ENCODE data around the gene NDUFS8.

NDUFS8 gene

GRCh38 chr11:68038226-68038717, 7.8 kb downstream of the NDUFS8 start:
- DNase-seq = no peak

- DNase-seq = peak; percentile 15 to 61 (median 38)
Measured at GRCh38 chr11:68038718-68039525, 8.4 kb downstream of the NDUFS8 start, which contains the start of gene TCIRG1. TCIRG1 (plus strand) TSS chr11:68039025; CDS start chr11:68041272, 2,247 bp downstream.

- peak in 1 of 6 experiments; percentile 27 for DNase-seq
Measured at GRCh38 chr11:68039526-68040086, 9.1 kb downstream of the NDUFS8 start.

GRCh38 chr11:68040101-68040956, 9.8 kb downstream of the NDUFS8 start:
- peak in 5 of 6 experiments; percentile 17 to 72 (median 48) for DNase-seq

GRCh38 chr11:68040957-68041591, 10.6 kb downstream of the NDUFS8 start:
- no peak for DNase-seq

- no peak for DNase-seq
Measured at GRCh38 chr11:68041617-68042218, 11.2 kb downstream of the NDUFS8 start.

GRCh38 chr11:68042219-68043028, 11.9 kb downstream of the NDUFS8 start:
- DNase-seq = no peak

- no peak for DNase-seq
Measured at GRCh38 chr11:68043029-68043348, 12.5 kb downstream of the NDUFS8 start.

- DNase-seq = no peak
Measured at GRCh38 chr11:68043349-68044144, 13.1 kb downstream of the NDUFS8 start.

GRCh38 chr11:68044145-68044813, 13.8 kb downstream of the NDUFS8 start:
- DNase-seq = no peak

- no peak for DNase-seq
Measured at GRCh38 chr11:68044898-68045351, 14.4 kb downstream of the NDUFS8 start.

GRCh38 chr11:68047437-68048290, 17.2 kb downstream of the NDUFS8 start:
- no peak for DNase-seq

GRCh38 chr11:68048681-68049508, 18.4 kb downstream of the NDUFS8 start:
- no peak for DNase-seq

- no peak for DNase-seq
Measured at GRCh38 chr11:68049509-68050370, 19.3 kb downstream of the NDUFS8 start.

- DNase-seq = no peak
Measured at GRCh38 chr11:68050371-68050841, 19.9 kb downstream of the NDUFS8 start.

GRCh38 chr11:68051191-68052136, 21.0 kb downstream of the NDUFS8 start:
- DNase-seq = no peak
